GM18505 (cell line): Measurements from ENCODE around the gene MEN1.

Experiments used
- ATAC-seq: cut with Tn5 transposase; IDR thresholded peaks from one replicate; pipeline ENCODE4 v1.9.1; 2021; ENCODE audit not compliant: unreplicated experiment
- POLR2A ChIP-seq: IDR thresholded peaks from 4 replicates; pipeline ENCODE4 v1.6.1; 2011; ENCODE audit warnings: borderline replicate concordance; ENCODE audit not compliant: insufficient read depth, insufficient read length; ENCODE audit errors: extremely low read depth

The MEN1 gene

DNA sequence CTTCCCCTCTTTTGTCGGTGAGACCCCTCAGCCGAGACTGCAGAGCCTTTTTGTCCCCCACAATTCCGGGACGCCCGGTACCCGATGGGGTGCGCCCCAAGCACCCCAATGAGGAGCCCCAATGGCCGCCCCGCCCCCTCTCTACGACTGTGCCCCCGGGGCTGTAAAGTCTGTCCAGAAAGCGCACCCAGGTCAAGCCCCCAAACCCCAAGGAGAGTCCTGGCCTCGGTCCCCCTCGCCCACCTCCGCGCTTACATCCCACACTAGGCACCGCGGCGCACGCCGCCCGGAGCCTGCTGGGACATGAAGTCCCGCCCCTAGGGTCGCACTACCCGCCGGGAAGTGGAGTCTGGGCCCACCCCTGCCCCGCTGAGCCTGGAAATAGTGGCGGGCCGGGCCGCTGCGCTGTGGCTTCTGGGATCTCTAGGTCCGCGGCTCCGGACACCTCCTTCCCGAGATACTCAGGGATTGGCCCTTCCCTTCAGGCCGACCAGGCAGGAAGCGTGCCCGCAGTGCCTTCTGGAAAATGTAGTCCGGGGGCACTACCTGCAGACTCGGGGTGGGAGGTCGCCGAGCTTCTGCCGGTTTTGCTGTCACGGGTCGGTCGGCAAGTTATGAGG lies at the start of gene MEN1:
TSS of gene MEN1 (minus strand) at position 281 of the 620 bp plus-strand sequence. CDS start 442 bp downstream, outside the sequence.
- peak; percentile 69 for TF ChIP-seq POLR2A
- peak; percentile 54 for ATAC-seq

DNA sequence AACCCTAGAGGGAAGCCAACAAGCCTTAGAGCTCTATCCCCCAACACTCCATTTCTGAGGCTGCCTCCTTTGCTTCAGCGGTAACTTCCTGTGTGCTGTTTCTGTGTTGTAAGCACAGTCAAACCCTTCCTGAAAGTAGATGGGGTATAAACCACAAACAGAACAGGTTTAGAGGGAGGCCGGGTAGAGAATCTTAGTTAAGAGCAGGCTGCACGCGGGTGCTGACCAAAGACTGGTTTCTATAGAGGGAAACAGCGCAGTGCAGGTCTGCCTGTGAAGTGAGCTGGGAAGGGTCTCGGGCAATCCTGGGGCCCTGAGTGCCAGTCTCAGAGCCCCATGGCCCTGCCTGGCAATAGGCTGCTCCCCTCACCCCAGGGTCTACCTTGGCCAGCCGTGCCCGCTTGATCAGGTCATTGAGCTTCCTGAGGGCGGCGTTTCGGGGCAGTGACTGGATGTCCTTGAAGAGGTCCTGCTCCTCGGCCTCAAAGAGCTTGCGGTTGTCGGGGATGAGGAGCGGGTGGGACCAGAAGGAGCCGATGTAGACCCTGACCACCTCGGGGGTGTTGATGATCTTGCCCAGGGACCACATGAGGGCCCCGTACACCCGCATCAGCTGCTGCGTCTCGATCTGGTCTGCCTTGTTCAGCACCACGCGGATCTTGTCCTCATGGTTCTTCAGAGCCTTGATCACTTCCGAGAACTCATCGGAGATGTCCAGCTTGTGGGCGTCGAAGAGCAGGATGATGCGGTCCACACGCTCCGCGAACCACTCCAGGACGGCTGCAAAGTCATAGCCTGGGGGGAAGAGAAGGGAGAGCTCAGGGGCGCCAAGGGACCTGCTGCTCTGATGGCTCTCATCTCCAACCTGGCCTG lies 49.4 kb upstream of the MEN1 start:
- peak; percentile 67 for ATAC-seq
- peak; percentile 58 for TF ChIP-seq POLR2A

DNA sequence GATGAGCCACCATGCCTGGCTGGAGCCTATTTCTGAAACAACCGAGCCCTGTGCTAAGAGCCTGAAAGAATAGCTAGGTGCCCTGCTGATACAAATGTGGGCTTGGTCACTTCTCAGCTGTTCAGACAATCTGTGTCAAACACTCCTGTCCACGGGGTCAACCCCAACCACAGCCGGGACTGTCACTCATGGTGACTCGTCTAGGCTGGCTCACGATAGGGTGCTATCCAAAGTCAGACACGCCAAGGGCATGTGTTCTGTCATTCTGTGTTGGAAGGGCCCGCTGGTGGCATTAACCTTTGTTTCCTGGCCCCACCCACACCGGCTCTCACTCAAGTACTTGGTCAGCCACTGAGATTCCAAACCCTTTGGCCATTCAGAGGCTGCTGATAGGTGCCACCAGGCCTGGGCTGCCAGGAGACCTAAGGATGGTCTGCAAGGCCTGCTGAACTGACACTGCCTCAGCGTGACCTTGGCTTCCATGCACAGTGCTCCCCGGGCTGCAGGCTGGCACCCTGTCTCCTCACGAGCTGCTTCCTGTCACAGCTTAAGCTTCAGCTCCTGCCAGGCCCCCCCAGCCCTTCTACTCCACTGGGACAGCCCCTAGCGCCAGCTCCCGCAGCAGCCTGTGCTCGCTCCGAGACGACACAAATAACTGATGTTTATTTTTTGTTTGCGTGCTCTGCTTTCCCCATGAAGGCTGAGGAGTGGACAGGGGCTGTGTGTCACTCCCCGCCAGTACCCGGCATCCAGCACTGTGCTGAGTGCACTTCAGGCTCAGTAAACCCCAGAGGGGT lies 48.3 kb upstream of the MEN1 start:
- peak; percentile 22 for ATAC-seq

DNA sequence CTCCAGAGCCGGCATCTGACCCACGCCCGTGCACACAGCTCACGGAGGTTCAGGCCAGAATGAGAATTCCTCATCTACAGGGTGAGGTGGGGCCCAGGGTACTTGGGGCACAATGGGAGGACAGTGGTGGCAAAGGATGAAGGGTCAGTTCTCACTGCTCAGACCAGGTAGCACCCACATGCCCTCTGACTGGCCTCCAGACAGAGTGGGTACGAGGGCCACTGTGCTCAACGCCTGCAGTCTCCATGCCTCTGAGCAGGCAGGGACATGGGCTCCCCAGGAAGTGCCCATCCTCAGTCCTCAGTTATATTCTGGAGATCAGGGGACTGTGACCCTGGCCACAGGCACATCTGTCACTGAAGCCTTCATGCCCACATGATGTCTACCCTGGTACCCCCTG lies 47.1 kb upstream of the MEN1 start:
- TF ChIP-seq POLR2A: no peak
- ATAC-seq: no peak

More for the DNA sequence above, 48.3 kb upstream of the MEN1 start:
- peak; percentile 16 for TF ChIP-seq POLR2A

DNA sequence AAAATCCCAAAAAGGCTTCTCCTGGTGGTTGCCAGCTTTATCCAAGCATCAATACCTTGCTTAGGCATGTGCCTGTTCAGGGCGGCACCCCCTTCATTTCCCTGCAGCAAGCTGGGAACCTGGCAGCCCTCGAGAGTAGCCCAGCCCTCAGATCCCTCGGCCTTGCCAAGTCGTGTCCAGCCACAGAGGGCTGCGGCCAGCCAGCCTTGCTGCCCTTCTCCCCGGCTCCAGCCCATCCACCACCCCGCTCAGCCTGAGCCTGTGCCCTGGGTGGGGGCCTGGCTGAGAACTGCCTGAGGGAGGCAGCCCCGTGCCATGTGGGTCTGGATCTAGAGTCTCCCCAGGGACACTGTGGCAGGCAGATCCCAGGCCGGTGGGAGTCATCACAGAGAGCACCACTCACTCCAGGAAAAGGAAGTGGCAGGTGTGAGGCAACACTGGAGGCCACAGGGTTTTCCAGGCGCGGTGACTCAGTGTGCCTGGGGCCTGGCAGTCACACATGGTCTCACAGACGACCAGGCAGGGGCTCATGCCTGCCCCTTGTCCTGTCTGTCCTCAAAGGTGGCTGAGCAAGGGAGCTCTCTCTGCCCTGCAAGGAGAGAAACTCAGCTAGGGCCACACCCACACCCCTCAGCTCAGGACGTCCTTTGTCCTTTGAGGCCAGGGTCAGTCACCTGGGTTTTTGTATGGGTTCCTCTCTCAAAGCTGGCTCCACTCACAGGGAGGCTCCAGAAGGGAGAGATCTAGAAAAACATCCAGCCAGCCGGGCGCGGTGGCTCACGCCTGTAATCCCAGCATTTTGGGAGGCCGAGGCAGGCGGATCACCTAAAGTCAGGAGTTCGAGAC lies 46.3 kb upstream of the MEN1 start:
- TF ChIP-seq POLR2A: no peak
- no peak for ATAC-seq

DNA sequence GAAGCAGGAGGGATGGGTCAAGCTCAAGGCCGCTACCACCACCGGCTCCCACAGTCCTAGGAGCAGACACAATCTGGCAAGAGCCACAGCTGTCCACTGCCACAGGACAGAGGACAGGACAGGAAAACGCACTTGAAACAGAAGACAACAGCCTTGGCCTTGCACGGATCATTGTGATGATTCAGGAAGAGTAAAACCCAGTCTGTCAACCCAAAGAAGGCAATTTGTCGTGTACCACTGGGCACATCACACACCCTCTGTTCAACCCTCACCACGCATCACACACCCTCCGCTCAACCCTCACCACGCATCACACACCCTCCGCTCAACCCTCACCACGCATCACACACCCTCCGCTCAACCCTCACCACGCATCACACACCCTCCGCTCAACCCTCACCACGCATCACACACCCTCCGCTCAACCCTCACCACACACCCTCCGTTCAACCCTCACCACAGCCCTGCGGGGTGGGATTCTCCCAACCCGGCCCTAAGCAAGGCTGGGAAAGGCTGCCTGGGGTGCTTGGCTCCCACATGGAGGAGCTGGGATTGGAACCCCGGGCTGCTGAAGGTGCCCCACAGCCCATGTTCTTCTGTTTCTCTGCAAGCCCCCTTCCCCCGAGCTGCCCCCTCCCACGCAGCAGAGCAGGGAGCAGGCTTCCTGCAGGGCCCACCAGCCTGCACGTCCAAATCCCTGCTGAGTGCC lies 45.4 kb upstream of the MEN1 start:
- TF ChIP-seq POLR2A: no peak
- ATAC-seq: no peak

DNA sequence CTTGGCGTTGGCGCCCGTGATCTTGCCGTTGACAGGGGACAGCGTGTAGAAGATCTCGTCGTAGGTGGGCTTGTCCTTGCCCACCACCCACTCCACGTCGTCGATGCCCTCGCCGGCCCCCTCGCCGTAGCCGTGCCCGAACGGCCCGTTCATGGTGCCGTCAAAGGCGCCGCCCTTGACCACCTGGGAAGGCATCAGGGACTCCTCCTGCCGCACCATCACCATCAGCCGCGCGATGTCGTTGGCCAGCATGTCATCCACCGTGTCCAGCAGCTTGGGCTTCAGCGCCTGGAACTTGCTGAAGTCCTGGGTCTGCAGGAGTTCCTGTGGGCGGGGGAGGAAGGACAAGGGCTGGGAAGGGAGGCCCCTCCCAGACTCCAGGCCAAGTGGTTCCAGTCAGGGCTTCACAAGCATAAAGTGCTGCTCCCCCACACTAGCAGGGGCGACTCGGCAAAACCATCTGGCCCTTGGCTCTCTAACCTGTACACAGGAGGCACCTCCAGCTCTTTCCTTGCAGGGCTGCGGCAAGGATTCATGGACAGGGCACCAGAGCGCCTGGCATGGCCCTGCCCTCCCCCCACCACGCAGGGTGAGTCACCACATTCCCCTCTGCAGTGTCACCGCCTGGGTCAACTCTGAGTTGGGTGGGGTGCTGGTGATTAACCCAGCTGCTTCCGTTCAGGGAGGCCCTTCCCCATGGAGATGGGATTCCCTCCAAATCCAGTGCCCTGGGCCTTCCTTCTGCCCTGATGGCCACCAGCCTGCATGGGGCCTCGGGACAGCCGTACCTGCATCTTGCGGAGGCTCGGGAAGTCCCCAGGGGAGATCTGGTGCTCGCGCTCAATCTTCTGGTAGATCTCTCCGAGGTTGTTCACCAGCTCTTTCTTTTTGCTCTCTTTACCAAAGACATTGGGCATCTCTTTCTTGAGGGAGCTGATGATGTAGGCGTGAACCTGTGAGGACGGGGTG lies 44.5 kb upstream of the MEN1 start:
- no peak for ATAC-seq
- no peak for TF ChIP-seq POLR2A

DNA sequence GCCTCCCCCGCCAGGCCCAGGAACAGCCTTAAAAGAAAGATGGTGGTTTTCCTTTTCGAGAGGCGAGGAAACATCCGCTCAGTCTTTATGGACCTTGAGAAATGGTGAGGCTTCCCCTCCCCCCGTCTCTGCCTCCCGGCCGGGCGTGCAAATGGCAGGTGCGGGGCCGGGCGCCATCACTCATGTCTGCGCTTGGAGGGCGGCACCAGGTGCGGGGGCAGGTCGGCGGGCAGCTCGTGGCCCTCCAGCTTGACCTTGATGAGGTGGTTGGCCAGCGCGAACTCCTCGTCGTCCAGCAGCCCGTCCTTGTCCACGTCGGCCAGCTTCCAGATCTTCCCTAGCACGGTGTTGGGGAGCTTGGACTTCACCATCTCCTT lies 43.8 kb upstream of the MEN1 start:
- ATAC-seq: no peak
- no peak for TF ChIP-seq POLR2A

DNA sequence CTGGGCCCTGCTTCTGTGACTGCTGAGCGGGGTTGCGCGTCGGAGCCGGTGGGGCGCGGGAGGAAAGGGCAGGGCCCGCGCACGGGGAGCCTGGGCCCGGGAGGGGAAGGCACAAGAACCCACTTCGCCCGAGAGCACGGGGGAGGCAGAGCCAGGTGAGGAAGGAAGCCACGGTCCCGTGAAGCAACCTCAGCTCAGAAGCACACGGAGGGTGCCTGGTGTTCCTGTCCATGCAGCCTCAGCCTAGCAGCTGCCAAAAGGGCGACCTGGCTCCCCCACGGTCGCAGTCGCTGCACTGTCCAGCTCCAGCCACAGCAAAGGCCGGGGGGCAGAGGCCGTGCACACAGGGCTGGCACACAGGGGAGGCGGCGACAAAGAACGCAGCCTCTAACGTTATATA lies 43.4 kb upstream of the MEN1 start:
- TF ChIP-seq POLR2A: no peak
- ATAC-seq: no peak

DNA sequence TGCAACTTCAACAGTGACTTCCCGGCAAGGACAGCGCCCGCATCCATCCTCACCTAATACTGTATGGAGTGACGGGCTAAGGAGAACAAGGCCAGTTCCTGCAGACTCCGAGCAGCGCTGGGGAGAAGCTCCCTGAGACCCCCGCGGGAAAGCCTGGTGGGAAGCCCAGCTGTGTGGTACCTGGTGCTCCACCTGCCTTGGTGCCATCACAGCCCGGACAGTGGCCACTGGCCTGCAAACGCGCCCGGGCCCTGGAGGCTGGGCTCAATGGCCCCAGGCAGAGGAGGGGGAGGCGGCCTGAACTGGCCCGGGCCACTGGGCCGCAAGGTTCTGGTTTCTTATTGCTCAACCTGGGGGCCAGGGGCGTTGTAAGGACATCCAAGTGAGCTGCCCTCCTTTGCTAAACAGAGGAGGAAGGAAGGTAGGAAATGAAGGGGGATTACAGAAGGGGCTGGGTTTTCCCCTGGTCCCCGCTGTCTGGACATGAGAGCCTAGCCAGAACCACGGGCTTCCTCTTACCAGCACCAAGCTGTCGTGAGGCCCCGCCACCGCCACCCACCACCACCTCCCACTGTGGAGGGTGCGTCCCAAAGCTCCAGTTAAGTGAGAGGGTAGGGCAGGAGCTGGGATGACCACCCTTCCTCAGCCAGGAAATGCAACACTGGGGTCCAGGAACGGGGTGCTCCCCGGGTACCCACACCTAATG lies 42.6 kb upstream of the MEN1 start:
- TF ChIP-seq POLR2A: no peak
- no peak for ATAC-seq
